Tibial artery (tissue), 4 donors: ENCODE measurements around the gene NFATC1.

Experiments
- DNase-seq, 2 donors: peaks; one replicate each; pipeline ENCODE4 v3.0.0-alpha.2; 2019
- H3K27ac ChIP-seq, 2 donors: fragments of 200-600 bp; sonication (generic) in 1 of 2; 1 replicate in 1 of 2; 2 replicates in 1 of 2; pipeline ENCODE4 v1.5.1; 2018 to 2019; ENCODE audit warnings: mild to moderate bottlenecking in 1 of 2
- H3K27me3 ChIP-seq, 2 donors: fragments of 200-600 bp; sonication (generic) in 1 of 2; one replicate each; pipeline versions ENCODE4 v1.5.1 to v1.6.0; 2016 to 2019
- H3K36me3 ChIP-seq, 3 donors: fragments of 200-600 bp; sonication (generic) in 2 of 3; one replicate each; pipeline ENCODE4 v1.5.1; 2016 to 2019; ENCODE audit warnings: mild to moderate bottlenecking in 2 of 3
- H3K4me1 ChIP-seq, 4 donors: fragments of 200-600 bp; sonication (generic) in 2 of 4; 1 replicate in 3 of 4; 2 replicates in 1 of 4; pipeline ENCODE4 v1.5.1; 2016 to 2019
- H3K4me3 ChIP-seq, 2 donors: fragments of 200-600 bp; sonication (generic) in 1 of 2; 1 replicate in 1 of 2; 2 replicates in 1 of 2; pipeline ENCODE4 v1.5.1; 2018 to 2019; ENCODE audit warnings: mild to moderate bottlenecking in 2 of 2
- H3K9me3 ChIP-seq, 3 donors: fragments of 200-600 bp; sonication (generic) in 1 of 3; one replicate each; pipeline ENCODE4 v1.5.1; 2016 to 2019
- CTCF ChIP-seq, 2 experiments: fragments of 200-600 bp in 1 of 2; fragments of 450-650 bp in 1 of 2; IDR thresholded peaks; one replicate each; pipeline ENCODE4 v1.5.1; 2017 to 2019; ENCODE audit warnings: antibody characterized with exemption in 2 of 2, mild to moderate bottlenecking in 1 of 2, moderate library complexity in 1 of 2
- intact Hi-C: fragments of 100-400 bp; cut with DNase I; formaldehyde crosslinking; loops from one replicate; pipeline ENCODE4 v1.15.0; 2023; ENCODE audit warnings: low total_unique reads

Gene NFATC1

DNA sequence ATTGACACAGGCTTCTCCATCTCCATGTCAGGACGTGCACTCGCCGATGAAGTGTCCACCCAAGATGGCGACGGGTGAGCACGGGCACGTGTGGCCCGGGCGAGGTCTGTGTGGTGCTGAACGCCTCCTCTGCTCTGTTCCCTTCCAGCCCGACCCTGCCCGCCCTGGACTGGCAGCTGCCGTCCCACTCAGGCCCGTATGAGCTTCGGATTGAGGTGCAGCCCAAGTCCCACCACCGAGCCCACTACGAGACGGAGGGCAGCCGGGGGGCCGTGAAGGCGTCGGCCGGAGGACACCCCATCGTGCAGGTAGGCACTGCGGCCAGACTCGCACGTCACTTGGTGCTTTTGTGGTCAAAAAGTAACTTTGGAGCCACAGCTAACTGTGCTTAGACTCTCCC lies 37.7 kb downstream of the NFATC1 start:
- H3K4me1 ChIP-seq = no peaks in the 10 kb centered on the region
- intact Hi-C loops = no loop called here
- DNase-seq = no peak
- no peak for TF ChIP-seq CTCF (IDR thresholded peaks at IDR 0.05)
- no peak overlapping the region for H3K4me3 ChIP-seq
- H3K36me3 ChIP-seq = peaks cover 0 to 42% (median 20%) of the 10 kb centered on the region in 3 donors
- no peak overlapping the region for H3K27ac ChIP-seq
- no peaks in the 10 kb centered on the region for H3K27me3 ChIP-seq
- no peaks in the 10 kb centered on the region for H3K9me3 ChIP-seq

GRCh38 chr18:79434607-79435401 lies 39.1 kb downstream of the NFATC1 start:
- H3K36me3 ChIP-seq = peaks cover 0 to 42% (median 20%) of the 10 kb centered on the region in 3 donors
- no peak for DNase-seq
- no peaks in the 10 kb centered on the region for H3K9me3 ChIP-seq
- intact Hi-C loops = no loop called here
- H3K4me3 ChIP-seq = no peak overlapping the region
- TF ChIP-seq CTCF (IDR thresholded peaks at IDR 0.05) = no peak
- H3K4me1 ChIP-seq = no peaks in the 10 kb centered on the region
- no peaks in the 10 kb centered on the region for H3K27me3 ChIP-seq
- H3K27ac ChIP-seq = no peak overlapping the region

GRCh38 chr18:79436556-79437275 lies 41.0 kb downstream of the NFATC1 start:
- Histone ChIP-seq H3K4me1 (no peaks in the 10 kb centered on the region), H3K36me3 (peaks cover 0 to 42% (median 20%) of the 10 kb centered on the region in 3 donors), H3K9me3 (no peaks in the 10 kb centered on the region), H3K27ac (no peak overlapping the region), H3K27me3 (no peaks in the 10 kb centered on the region), H3K4me3 (no peak overlapping the region)
- no peak for DNase-seq
- TF ChIP-seq CTCF (IDR thresholded peaks at IDR 0.05) = no peak
- intact Hi-C loops = no loop called here

- Histone ChIP-seq H3K4me1 (peaks cover 0 to 12% (median 10%) of the 10 kb centered on the region in 4 donors), H3K27me3 (no peaks in the 10 kb centered on the region), H3K4me3 (no peak overlapping the region), H3K36me3 (peaks cover 0 to 33% (median 20%) of the 10 kb centered on the region in 3 donors), H3K27ac (no peak overlapping the region), H3K9me3 (no peaks in the 10 kb centered on the region)
- intact Hi-C loops = no loop called here
- TF ChIP-seq CTCF (IDR thresholded peaks at IDR 0.05) = no peak
- DNase-seq = no peak
Observed at GRCh38 chr18:79438089-79438897, 42.6 kb downstream of the NFATC1 start.

DNA sequence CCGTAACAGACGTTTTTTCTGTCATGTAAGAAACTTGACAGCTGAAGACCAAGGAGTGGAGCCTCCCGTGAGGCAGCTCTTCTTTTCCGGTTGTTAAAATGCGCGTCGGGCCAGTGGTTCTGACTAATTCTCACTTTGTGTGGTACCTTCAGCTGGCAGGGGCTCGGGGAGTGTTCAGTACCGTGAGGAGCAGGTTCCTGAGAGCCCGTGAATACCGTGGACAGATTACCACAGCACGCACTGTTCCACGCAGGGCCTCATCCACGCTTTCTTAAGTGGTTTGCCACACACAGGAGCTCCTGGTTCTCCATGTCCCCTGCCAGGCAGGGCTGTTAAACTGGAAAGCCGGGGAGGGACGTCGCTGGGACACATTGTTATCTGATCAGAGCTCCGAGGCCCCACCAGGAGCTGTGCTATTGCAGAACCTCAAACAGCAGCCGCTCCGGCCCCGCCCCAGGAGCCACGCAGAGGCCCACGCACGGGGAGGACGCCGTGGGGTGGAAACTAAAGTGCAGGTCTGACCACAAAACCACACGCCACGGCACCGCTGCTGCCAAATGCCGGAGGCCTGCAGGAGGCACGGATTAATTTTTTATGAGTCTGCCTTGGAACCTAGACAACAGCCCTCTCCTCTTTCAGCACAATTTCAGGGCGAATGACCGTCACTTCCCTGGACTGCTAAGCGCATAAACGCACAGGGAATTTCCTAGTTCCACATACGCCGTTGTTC lies 43.3 kb downstream of the NFATC1 start:
- TF ChIP-seq CTCF (IDR thresholded peaks at IDR 0.05) = no peak
- Histone ChIP-seq H3K36me3 (peaks cover 0 to 25% (median 12%) of the 10 kb centered on the region in 3 donors), H3K27me3 (no peaks in the 10 kb centered on the region), H3K27ac (no peak overlapping the region), H3K9me3 (no peaks in the 10 kb centered on the region), H3K4me1 (peaks cover 0 to 14% (median 10%) of the 10 kb centered on the region in 4 donors), H3K4me3 (no peak overlapping the region)
- DNase-seq = no peak
- intact Hi-C loops = no loop called here
